HepG2 (cell line): ENCODE results near the gene TMEM114. TPM values are rescaled to one million over a fixed set of nuclear protein-coding genes. Genes with fewer than 3 reads are reported as not detected.

Source experiments
- ATAC-seq: fragments of 200-7000 bp; cut with Tn5 transposase; 3 replicates; pipeline ENCODE4 v1.9.1; 2020; ENCODE audit warnings: mild to moderate bottlenecking, moderate library complexity
- BruUV-seq: library from RNA; stranded (reverse); fragments of 400-500 nt; replicated peaks from 2 replicates; lab custom pipeline; 2021; lab: Mats Ljungman, UMichigan
- CTCF ChIA-PET: fragments of 300-600 bp; formaldehyde crosslinking; extraction: SDS; loops from one replicate; lab custom pipeline; 2021; ENCODE audit warnings: low total read pairs, inconsistent platforms, low intra/inter-chr PET ratio; lab: Yijun Ruan, JAX
- POLR2A ChIA-PET: fragments of 350-600 bp; sonication (Branson Sonifier 250); formaldehyde crosslinking; loops from one replicate; lab custom pipeline; 2020; ENCODE audit warnings: antibody characterized with exemption, inconsistent platforms; lab: Yijun Ruan, JAX
- DNase-seq: peaks from one replicate; pipeline ENCODE4 v3.0.0-alpha.2; 2015; ENCODE audit warnings: low spot score
- FAIRE-seq: peaks from 3 replicates; lab custom pipeline; 2011; peaks lifted over from hg19 to GRCh38; lab: Jason Lieb, UNC
- H2AFZ ChIP-seq: one replicate; pipeline ENCODE4 v1.6.1; 2011; ENCODE audit warnings: low read length, inconsistent platforms
- H3K27ac ChIP-seq: fragments of 300-600 bp; 3 replicates; pipeline ENCODE4 v1.8.0; 2011; ENCODE audit warnings: mixed run types, mild to moderate bottlenecking, mixed read lengths, low read length, inconsistent platforms; ENCODE audit not compliant: insufficient read depth; ENCODE audit errors: extremely low read length
- H3K27me3 ChIP-seq, 2 experiments: fragments of 200-600 bp in 1 of 2; 2 replicates in 1 of 2; 3 replicates in 1 of 2; pipeline versions ENCODE4 v1.6.0 to v1.8.0; 2011; ENCODE audit warnings: low read length in 2 of 2, mild to moderate bottlenecking in 2 of 2, moderate library complexity in 2 of 2, inconsistent platforms in 1 of 2; ENCODE audit not compliant: insufficient read depth in 2 of 2, control insufficient read depth in 1 of 2
- H3K36me3 ChIP-seq, 2 experiments: fragments of 200-600 bp in 1 of 2; replicated peaks in 1 of 2; 2 replicates in 1 of 2; 3 replicates in 1 of 2; pipeline versions ENCODE4 v1.5.1 to v1.8.0; 2011; ENCODE audit warnings: low read length in 2 of 2, inconsistent platforms in 1 of 2; ENCODE audit not compliant: insufficient read depth in 2 of 2, control insufficient read depth in 1 of 2
- H3K4me1 ChIP-seq: 2 replicates; pipeline ENCODE4 v1.5.1; 2012; ENCODE audit warnings: low read length, inconsistent platforms; ENCODE audit not compliant: insufficient read depth
- H3K4me2 ChIP-seq: 2 replicates; pipeline ENCODE4 v1.6.0; 2011; ENCODE audit warnings: low read depth, low read length, inconsistent platforms
- H3K4me3 ChIP-seq, 3 experiments: fragments of 200-600 bp in 1 of 3; sonication (generic), shearing (Covaris generic) in 1 of 3; replicated peaks in 1 of 3; 2 replicates each; pipeline ENCODE4 v1.5.1; 2011 to 2016; ENCODE audit warnings: low read length in 3 of 3, inconsistent platforms in 2 of 3, low read depth in 2 of 3, mild to moderate bottlenecking in 2 of 3, control low read depth in 1 of 3, mixed read lengths in 1 of 3; ENCODE audit not compliant: insufficient read depth in 1 of 3
- H3K79me2 ChIP-seq: one replicate; pipeline ENCODE4 v1.6.1; 2011; ENCODE audit warnings: low read length, inconsistent platforms; ENCODE audit not compliant: insufficient read depth
- H3K9ac ChIP-seq: 2 replicates; pipeline ENCODE4 v1.6.0; 2011; ENCODE audit warnings: mild to moderate bottlenecking, low read depth, low read length, inconsistent platforms; ENCODE audit not compliant: insufficient read depth
- H3K9me3 ChIP-seq: 2 replicates; pipeline ENCODE4 v1.5.1; 2012; ENCODE audit warnings: mild to moderate bottlenecking, low read length
- H4K20me1 ChIP-seq: 2 replicates; pipeline ENCODE4 v1.6.0; 2011; ENCODE audit warnings: inconsistent platforms, mild to moderate bottlenecking, low read length, moderate library complexity; ENCODE audit not compliant: insufficient read depth
- ADNP ChIP-seq: sonication (generic); formaldehyde crosslinking; IDR thresholded peaks from 2 replicates; pipeline ENCODE4 v1.4.0; 2020; ENCODE audit warnings: missing genetic modification reagents
- AKAP8 ChIP-seq: sonication (generic); formaldehyde crosslinking; IDR thresholded peaks from 2 replicates; pipeline ENCODE4 v1.5.1; 2020; ENCODE audit warnings: mild to moderate bottlenecking, missing genetic modification reagents
- DBP ChIP-seq: sonication (generic); formaldehyde crosslinking; IDR thresholded peaks from 2 replicates; pipeline ENCODE4 v1.4.0; 2020; ENCODE audit warnings: missing genetic modification reagents; ENCODE audit errors: not compliant biosample characterization
- FOXA1 ChIP-seq, 2 experiments: fragments of 450-650 bp in 1 of 2; sonication (generic) in 1 of 2; formaldehyde crosslinking in 1 of 2; IDR thresholded peaks; 2 replicates each; pipeline versions ENCODE4 v1.4.0 to v1.6.1; 2016 to 2020; ENCODE audit warnings: missing genetic modification reagents in 1 of 2
- ZFP36 ChIP-seq: fragments of 150-350 bp; IDR thresholded peaks from 2 replicates; pipeline ENCODE4 v1.6.1; 2018; ENCODE audit warnings: borderline replicate concordance, low read length, low read depth; ENCODE audit not compliant: partially characterized antibody
- ZNF253 ChIP-seq: sonication (generic); formaldehyde crosslinking; IDR thresholded peaks from 2 replicates; pipeline ENCODE4 v1.8.0; 2022; ENCODE audit warnings: mild to moderate bottlenecking, missing genetic modification reagents, borderline replicate concordance
- ZNF263 ChIP-seq: sonication (generic); formaldehyde crosslinking; IDR thresholded peaks from 2 replicates; pipeline ENCODE4 v1.4.0; 2020; ENCODE audit warnings: missing genetic modification reagents
- ZNF512 ChIP-seq: sonication (generic); formaldehyde crosslinking; IDR thresholded peaks from 2 replicates; pipeline ENCODE4 v1.4.0; 2020; ENCODE audit warnings: mild to moderate bottlenecking, missing genetic modification reagents
- ZNF589 ChIP-seq: sonication (generic); formaldehyde crosslinking; conservative IDR thresholded peaks from 2 replicates; pipeline ENCODE4 v1.8.0; 2022; ENCODE audit warnings: mild to moderate bottlenecking, moderate library complexity, missing genetic modification reagents
- WGBS: methylation state at CpG from one replicate; pipeline ENCODE4 v1.1.6; 2017; ENCODE audit warnings: low lambda C conversion rate; 5-methylcytosine and 5-hydroxymethylcytosine counted together
- in situ Hi-C: cut with HindIII; loops from 2 replicates; pipeline ENCODE4 v1.10.0; 2017; ENCODE audit warnings: low pct_unique_long_range_greater_than_20kb; ENCODE audit not compliant: extremely low pct_ligation_motif_present
- intact Hi-C: fragments of 100-400 bp; cut with micrococcal nuclease; formaldehyde crosslinking; loops from one replicate; pipeline ENCODE4 v1.10.0; 2022; ENCODE audit not compliant: unreplicated experiment
- polyA plus RNA-seq, 8 experiments: library from polyadenylated mRNA; depleted of rRNA in 3 of 8; stranded (reverse) in 7 of 8; unstranded in 1 of 8; fragments of >200 nt; fragmentation: Illumina TruSeq in 4 of 8; extraction: Trizol in 4 of 8; gene quantifications; 2 replicates each; pipeline versions ENCODE4 v1.2.1 to v1.2.3, GENCODE V29; 2011 to 2016; ENCODE audit warnings: low read depth in 4 of 8, missing spikeins in 1 of 8, mixed read lengths in 1 of 8; ENCODE audit not compliant: insufficient read depth in 1 of 8
- total RNA-seq, 5 experiments: library from RNA; depleted of rRNA; stranded (reverse); fragments of >200 nt; fragmentation: Illumina TruSeq; extraction: Trizol; gene quantifications; 2 replicates each; pipeline ENCODE4 v1.2.3, GENCODE V29; 2016; ENCODE audit warnings: low read depth in 1 of 5

TMEM114 gene
- total and polyA plus RNA-seq, 2 of the 13 experiments (the other 11 are each of a cell fraction or from before 2014, with no cell fraction given) = not detected

- TF ChIP-seq ZNF512 (CRISPR knock-in tag) = no peak
Measured at GRCh38 chr16:8589900-8590688, at the start of gene TMEM114 (continued).

GRCh38 chr16:8639694-8640093 lies 49.4 kb upstream of the TMEM114 start:
- ATAC-seq (no peak), DNase-seq (no peak), FAIRE-seq (no peak)
- intact Hi-C loops = no loop called here
- CTCF ChIA-PET = no interaction called here
- in situ Hi-C loops = no loop called here
- no peak overlapping the region for H3K4me3 ChIP-seq
- H3K79me2 ChIP-seq = no peaks in the 10 kb centered on the region
- H3K4me2 ChIP-seq = no peak overlapping the region
- H3K27ac ChIP-seq = no peak overlapping the region
- no peak overlapping the region for H2AFZ ChIP-seq
- no peak overlapping the region for H3K9ac ChIP-seq
- no TSS peak for BruUV-seq
- no peaks in the 10 kb centered on the region for H3K4me1 ChIP-seq
- H3K9me3 ChIP-seq = no peaks in the 10 kb centered on the region
- POLR2A ChIA-PET = no interaction called here
- 98% methylated on average over 11 of the region's 13 CpGs for WGBS
- H4K20me1 ChIP-seq = no peaks in the 10 kb centered on the region
- H3K36me3 ChIP-seq = peaks cover 66 to 78% of the 10 kb centered on the region in 2 experiments
- TF ChIP-seq DBP (CRISPR knock-in tag) (no peak), ZNF589 (CRISPR knock-in tag) (no peak), ZNF253 (CRISPR knock-in tag) (0 out of 2 replicates have a peak, but pooled peaks have one; percentile 31), ZFP36 (peak; percentile 30), AKAP8 (CRISPR knock-in tag) (peak; percentile 56; the same call in 1 of the 2 replicates), ZNF263 (CRISPR knock-in tag) (peak; percentile 75), ADNP (CRISPR knock-in tag) (no peak), FOXA1 (IDR thresholded peaks at IDR 0.05) (no peak), FOXA1 (CRISPR knock-in tag; IDR thresholded peaks at IDR 0.05) (no peak)
- no peaks in the 10 kb centered on the region for H3K27me3 ChIP-seq
